NCI-H146 (cell line): ENCODE results near the gene CDC45.

Source experiments
- DNase-seq: peaks from one replicate; lab custom pipeline; 2025; lab: John Stamatoyannopoulos, UW

The CDC45 gene

GRCh38 chr22:19516378-19517170, 36.9 kb downstream of the CDC45 start:
- DNase-seq = no peak

DNA sequence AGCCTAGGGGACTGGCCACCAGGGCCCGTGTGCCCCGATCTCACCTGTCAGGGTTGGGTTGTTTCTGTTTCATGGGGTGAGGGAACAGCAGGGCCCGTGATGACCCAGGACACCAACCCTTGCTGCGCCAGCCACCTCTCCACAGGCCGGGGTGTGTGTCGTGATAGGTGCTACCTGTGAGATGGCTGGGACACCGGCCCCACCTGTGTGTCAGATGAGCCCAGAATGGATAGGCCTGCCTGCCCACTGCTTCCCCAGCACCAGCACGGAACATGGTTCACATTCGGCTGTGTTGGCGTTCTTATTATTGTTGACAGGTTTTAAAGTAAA, 37.4 kb downstream of the CDC45 start:
- DNase-seq = no peak

DNA sequence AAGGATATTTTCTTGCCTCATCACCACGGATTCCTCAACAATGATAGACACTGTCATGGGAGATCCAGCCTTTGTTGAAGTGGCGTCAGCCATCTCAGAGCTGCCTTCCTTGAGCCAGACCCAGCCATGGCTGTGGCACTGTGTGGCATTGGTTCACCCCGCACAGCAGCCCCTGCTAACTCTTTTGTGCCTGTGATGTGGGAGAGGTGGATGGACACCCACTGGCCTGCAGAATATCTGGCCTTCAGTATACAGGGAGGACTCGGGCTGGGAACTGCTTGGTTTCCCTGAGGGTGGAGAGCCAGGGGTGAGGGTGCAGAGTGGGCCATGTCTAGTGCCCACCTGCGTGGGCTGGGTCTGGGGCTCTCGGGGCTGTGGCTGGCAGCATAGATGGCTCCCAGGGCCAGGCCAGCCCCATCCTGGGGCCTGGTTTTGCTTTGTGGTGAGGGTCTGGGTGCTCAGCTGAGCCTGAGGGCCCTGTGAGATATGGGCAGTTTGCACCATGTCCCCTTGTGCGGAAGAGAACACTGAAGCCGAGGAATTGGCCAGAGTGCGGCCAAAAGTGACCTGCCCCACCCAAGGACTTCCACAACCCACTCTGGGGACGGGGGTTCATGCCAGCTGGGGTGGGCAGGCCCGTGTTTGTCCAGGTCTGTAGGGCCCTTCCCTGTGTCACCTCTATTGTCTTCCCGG, 38.3 kb downstream of the CDC45 start:
- DNase-seq = no peak

DNA sequence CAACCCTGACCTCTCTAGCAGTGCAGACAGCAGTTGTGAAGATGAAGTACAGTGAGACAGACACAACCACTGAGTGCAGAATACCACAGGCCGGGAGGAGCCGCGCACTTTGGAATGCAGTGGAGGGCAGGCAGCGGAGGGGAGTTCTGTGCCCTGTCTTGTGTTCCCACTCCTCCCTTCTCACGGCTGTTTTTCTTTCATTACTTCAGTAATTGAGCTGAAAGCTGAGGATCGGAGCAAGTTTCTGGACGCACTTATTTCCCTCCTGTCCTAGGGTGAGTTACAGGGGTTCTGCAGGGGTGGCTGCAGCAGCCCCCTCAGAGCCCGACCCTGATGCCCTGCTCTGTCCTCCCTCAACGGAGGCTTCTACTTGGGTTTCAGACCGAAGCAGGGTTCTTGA, 38.9 kb downstream of the CDC45 start:
- no peak for DNase-seq

- no peak for DNase-seq
These were observed 39.6 kb downstream of the CDC45 start for GRCh38 chr22:19519041-19519926.

DNA sequence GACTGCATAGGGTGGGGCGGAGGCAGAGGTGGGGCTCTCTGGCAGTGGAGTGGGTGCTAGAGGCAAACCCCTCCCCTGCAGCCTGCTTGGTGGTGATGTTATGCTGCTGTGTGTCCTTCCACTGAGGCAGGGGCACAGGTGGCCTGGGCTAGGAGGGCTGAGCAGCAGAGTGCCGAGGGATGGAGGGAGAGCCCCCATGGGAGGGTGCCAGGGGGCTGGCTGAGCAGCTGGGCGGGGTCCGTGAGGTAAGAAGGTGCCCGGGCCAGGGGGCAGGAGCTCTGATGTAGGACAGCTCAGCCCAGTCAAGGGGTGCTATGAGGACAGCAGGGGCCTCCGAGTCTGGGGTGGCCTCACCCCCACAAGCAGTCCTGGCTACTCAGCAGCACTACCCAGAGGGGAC, 40.3 kb downstream of the CDC45 start:
- DNase-seq = no peak

DNA sequence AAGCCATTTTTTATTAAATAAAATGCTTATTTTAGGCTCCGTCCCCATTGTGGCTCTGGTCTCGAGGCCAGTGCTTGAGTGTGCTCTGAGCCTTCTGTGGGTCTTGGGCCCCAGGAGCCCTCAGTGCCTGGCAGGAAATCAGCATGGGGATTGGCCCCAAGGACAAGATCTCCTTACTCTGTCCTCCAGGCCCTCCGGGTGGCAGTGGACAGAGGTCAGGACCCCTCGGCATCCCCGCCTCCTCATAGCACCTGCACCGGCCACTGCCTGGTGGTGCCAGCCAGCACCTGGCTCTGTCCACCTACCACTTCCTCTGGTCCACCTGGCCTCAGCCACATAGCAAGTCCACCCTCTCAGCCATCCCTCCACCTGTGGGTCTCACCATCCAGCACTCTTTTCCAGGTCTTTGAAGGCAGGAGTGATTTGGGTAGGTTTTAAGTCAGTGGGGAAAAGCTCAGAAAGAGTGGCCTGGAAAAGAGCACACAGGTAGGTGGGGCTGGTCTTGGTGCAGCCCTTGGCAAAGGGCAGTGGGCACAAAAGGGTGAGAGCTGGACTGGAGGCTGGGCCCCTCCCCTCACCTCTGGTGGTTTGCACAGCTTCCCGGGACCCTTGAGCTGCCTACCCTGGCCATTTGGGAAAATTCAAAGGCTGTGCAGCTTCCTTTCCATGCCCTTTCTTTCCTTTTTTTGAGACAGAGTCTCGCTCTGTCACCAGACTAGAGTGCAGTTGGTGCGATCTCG, 41.0 kb downstream of the CDC45 start:
- DNase-seq = no peak

DNA sequence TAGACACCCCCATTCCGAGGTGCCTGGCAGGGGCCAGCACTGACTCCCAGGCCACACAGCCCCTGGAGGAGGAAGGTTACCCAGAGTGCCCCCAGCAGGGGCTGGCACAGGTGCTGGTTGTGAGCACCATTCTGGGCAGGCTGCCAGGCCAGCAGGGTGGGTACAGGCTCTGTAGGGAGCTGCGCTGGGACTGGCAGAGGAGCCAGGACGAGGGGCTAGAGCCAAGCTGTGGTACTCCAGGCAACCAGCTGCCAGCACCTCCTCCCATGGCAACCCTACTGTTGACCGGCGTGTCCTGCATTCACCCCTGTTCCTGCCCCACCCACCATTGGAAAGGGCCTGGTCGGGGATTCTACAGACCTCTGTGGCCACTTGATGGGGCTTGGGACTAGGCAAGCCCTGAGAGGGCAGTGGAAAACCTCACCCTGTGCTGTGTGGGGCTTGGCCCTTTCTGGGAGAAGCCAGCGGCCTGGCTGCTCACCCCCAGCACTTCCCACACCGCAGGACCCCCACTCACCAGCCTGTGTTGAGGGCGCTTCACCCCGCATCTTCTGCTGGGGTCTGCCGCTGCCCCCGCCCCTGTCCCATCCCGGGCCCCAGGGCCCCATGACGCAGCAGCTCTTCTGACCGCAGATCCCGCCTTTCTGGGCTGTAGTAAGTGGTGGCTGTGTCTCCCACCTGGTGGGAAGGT, 42.6 kb downstream of the CDC45 start:
- DNase-seq = peak; percentile 32

DNA sequence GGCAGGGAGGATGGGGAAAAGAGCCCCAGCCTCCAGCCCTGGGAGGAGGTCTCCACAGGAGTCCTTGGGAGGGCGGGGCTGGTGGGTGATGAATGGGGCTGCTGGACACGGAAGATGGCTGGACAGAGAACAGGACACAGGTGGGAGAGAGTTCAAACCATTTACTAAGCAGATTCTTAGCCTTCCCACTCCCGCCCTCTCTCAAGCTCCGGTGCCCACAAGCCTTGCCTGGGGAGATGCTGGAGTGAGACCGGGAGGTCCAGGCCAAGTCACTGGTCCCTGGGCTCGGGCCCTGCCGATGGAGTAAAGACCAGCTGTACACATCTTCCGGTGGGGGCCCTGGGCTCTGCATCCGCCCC, 43.1 kb downstream of the CDC45 start:
- DNase-seq = peak; percentile 23

DNA sequence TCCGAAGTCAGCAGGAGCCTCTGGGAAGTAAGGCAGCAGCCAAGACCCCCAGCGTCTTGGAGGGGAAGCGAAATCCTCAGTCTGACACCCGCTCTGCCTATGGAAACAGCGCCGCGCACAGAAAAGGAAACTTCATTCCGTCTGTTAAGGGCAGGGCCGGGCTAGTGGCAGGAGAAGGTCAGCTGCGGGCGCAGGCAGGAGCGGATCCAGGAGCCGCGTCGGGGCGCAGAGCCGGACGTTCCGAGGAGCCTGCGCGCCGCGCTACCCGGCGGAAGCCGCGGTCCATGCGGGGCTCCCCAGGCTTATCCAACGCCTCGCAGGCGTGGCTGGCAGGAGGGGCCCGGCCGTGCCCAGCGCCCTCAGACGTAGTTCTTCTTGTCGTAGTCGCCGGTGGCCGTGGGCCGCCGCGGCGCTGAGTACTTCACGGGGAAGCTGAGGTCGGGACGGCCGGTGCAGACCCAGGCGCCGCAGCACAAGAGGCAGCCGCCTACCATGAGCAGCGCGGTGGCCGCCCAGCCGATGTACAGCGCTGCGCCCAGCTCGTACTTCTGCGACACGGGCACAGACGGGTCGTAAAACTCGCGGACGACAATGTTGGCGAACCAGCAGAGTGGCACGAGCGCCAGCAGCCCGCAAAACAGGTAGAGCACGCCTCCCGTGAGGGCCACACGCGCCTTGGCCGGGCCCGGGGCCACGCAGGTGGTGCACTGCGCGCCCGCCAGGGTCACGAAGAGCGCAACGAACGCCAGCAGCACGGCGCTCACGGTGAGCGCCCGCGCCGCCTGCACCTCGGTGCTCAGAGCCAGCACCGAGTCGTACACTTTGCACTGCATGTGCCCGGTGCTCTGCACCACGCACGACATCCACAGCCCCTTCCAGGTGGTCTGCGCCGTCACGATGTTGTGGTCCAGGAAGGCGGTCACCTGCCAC, 43.8 kb downstream of the CDC45 start:
- no peak for DNase-seq

- no peak for DNase-seq
These were observed 44.7 kb downstream of the CDC45 start, which contains the start of gene CLDN5 for GRCh38 chr22:19524170-19525115. Gene CLDN5, minus strand, starts transcription at chr22:19524410. Its CDS starts 155 bp downstream, at chr22:19524255.

DNA sequence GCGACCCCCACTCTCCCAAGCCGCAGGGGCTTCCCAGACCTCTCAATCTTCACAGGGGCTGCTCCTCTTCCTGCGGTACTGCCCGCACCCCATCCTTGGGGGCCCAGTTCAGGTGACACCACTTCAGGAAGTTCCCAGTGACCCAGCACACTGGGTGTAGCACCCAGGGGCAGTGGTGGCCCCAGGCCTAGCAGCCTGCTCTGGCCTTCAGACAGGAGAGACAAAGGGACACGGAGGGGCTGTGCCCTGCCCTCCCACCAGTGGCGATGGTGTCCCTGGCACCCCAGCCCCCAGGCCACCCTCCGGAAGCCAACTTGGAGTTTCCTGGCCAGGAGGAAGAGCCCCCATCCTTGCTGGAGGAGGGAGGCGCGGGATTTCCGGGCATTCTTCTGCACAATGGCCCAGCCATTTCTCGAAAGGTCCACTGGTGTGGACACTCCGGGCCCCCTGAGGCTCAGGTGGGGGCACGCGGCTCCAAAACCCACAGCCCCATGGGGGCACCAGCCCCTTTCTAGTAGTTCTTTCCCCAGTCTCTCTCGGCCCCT, 45.5 kb downstream of the CDC45 start:
- DNase-seq = no peak

GRCh38 chr22:19525666-19526065, 45.9 kb downstream of the CDC45 start:
- DNase-seq = no peak

DNA sequence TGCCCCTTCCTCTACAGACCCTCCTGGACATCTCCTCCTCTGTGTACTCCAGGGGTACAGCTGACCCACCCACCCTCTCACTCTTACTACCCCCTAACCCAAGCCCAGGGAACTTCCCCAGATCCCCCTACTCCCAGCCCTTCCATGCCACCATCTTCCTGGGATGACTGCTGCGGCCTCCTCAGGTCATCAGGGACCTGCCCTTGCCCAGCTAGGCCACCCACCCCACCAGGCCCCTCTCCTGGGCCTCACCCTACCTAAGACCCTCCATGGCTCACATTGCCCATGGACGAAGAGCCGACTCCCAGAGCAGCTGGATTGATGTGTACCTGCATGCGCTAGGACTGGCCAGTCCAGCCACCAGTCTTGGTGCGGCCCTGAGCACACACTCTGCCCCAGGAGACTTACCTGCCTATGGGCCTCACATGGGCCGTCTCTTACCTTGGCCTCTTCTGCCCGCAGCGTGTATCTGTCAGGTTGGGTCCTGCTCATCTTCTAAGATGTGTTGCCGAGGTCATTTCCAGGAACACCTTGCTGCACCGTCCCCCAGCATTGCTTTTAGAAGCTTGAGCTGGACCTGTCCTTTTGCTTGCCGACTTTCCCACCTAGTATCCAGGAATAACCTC, 46.5 kb downstream of the CDC45 start:
- DNase-seq = no peak

DNA sequence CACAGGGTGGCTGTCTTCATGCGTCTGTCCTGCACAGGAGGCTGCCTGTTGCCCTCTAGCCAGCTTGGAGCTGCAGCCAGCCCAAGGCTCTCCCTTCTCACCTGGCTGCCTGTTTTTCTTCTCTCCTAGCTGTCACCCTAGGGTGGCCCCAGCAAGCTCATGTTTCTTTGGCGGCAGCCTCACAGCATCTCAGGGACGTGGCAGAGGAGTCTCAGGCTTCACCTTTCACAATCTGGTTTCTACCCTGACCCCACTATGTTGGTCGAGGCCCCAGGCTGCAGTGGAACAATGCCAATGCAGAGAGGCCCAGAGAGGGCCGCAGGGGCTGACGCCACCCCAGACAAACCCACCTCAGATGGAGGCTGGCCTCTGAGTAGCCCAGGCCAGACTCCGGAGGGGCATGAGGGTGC, 47.0 kb downstream of the CDC45 start:
- no peak for DNase-seq

- DNase-seq = peak; percentile 61
These were observed 47.6 kb downstream of the CDC45 start for GRCh38 chr22:19527321-19527721.

GRCh38 chr22:19527861-19528417, 48.2 kb downstream of the CDC45 start:
- peak; percentile 42 for DNase-seq

DNA sequence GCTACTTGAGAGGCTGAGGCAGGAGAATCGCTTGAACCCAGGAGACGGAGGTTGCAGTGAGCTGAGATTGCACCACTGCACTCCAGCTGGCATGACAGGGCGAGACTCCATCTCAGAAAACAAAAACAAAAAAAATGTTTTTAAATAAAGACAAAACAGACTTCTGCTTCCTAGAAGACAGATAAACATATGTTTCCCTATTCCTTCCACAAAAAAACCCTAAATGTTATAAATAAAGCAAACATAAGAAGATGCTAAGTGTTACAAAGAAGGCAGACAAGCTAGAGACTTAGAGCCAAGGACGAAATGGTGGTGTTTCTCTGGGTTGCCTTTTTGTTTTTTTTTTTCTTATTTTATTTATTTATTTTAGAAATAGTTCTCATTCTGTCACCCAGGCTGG, 50.1 kb downstream of the CDC45 start:
- DNase-seq = no peak
